H9 (cell line): ENCODE data around the gene COL19A1. TPM values are rescaled to one million over a fixed set of nuclear protein-coding genes. Genes with fewer than 3 reads are reported as not detected.

Source experiments
- DNase-seq: peaks from one replicate; pipeline ENCODE4 v3.0.0-alpha.2; 2017
- H2AFZ ChIP-seq: one replicate; pipeline ENCODE4 v1.6.1; 2013; ENCODE audit warnings: mild to moderate bottlenecking, low read length, control low read depth, moderate library complexity
- H2AK5ac ChIP-seq: 2 replicates; pipeline ENCODE4 v1.6.1; 2013; ENCODE audit warnings: low read length, control low read depth, mixed read lengths; ENCODE audit not compliant: insufficient read length
- H2BK120ac ChIP-seq: one replicate; pipeline ENCODE4 v1.6.1; 2013; ENCODE audit warnings: low read depth, mild to moderate bottlenecking, low read length, control low read depth, inconsistent platforms; ENCODE audit not compliant: poor library complexity, severe bottlenecking
- H2BK12ac ChIP-seq: 2 replicates; pipeline ENCODE4 v1.6.1; 2013; ENCODE audit warnings: low read length, control low read depth, mixed read lengths, low read depth; ENCODE audit not compliant: insufficient read length
- H2BK15ac ChIP-seq: 2 replicates; pipeline ENCODE4 v1.6.1; 2013; ENCODE audit warnings: low read depth, low read length, control low read depth
- H2BK20ac ChIP-seq: one replicate; pipeline ENCODE4 v1.6.1; 2013; ENCODE audit warnings: low read depth, mild to moderate bottlenecking, low read length, control low read depth, inconsistent platforms; ENCODE audit not compliant: poor library complexity, severe bottlenecking
- H2BK5ac ChIP-seq: 2 replicates; pipeline ENCODE4 v1.6.1; 2013; ENCODE audit warnings: low read length, control low read depth, mixed read lengths; ENCODE audit not compliant: insufficient read length
- H3K14ac ChIP-seq: 2 replicates; pipeline ENCODE4 v1.6.1; 2013; ENCODE audit warnings: low read length, control low read depth; ENCODE audit not compliant: insufficient read depth
- H3K18ac ChIP-seq: 2 replicates; pipeline ENCODE4 v1.6.1; 2013; ENCODE audit warnings: low read depth, mild to moderate bottlenecking, mixed read lengths, low read length, control low read depth; ENCODE audit not compliant: insufficient read length
- H3K23ac ChIP-seq: 2 replicates; pipeline ENCODE4 v1.6.1; 2013; ENCODE audit warnings: low read length, control low read depth, mixed read lengths, low read depth; ENCODE audit not compliant: insufficient read length
- H3K23me2 ChIP-seq: 2 replicates; pipeline ENCODE4 v1.6.1; 2013; ENCODE audit warnings: low read depth, mild to moderate bottlenecking, mixed read lengths, low read length, control low read depth; ENCODE audit not compliant: insufficient read length, poor library complexity, severe bottlenecking
- H3K27ac ChIP-seq: 2 replicates; pipeline ENCODE4 v1.5.1; 2013; ENCODE audit warnings: low read length, control low read depth, mixed read lengths, low read depth; ENCODE audit not compliant: insufficient read length
- H3K27me3 ChIP-seq: 2 replicates; pipeline ENCODE4 v1.6.1; 2013; ENCODE audit warnings: low read length, control low read depth, inconsistent platforms; ENCODE audit not compliant: insufficient read depth
- H3K4ac ChIP-seq: 2 replicates; pipeline ENCODE4 v1.6.1; 2013; ENCODE audit warnings: low read depth, mild to moderate bottlenecking, control low read depth, inconsistent platforms, low read length, moderate library complexity
- H3K4me1 ChIP-seq: 2 replicates; pipeline ENCODE4 v1.6.1; 2013; ENCODE audit warnings: low read length, control low read depth, inconsistent platforms; ENCODE audit not compliant: insufficient read depth
- H3K4me2 ChIP-seq: 2 replicates; pipeline ENCODE4 v1.6.1; 2013; ENCODE audit warnings: low read length, control low read depth, mixed read lengths; ENCODE audit not compliant: insufficient read length, insufficient read depth
- H3K56ac ChIP-seq: 2 replicates; pipeline ENCODE4 v1.6.1; 2013; ENCODE audit warnings: low read depth, mild to moderate bottlenecking, mixed read lengths, low read length, control low read depth; ENCODE audit not compliant: insufficient read length
- H3K79me1 ChIP-seq: 2 replicates; pipeline ENCODE4 v1.6.1; 2013; ENCODE audit warnings: low read depth, mild to moderate bottlenecking, moderate library complexity, low read length, control low read depth, inconsistent platforms; ENCODE audit not compliant: insufficient read depth, poor library complexity, severe bottlenecking
- H3K79me2 ChIP-seq: 2 replicates; pipeline ENCODE4 v1.6.1; 2013; ENCODE audit warnings: low read length, control low read depth, inconsistent platforms; ENCODE audit not compliant: insufficient read depth
- H3K9ac ChIP-seq: 2 replicates; pipeline ENCODE4 v1.6.1; 2013; ENCODE audit warnings: low read length, control low read depth, mixed read lengths; ENCODE audit not compliant: insufficient read length; ENCODE audit errors: extremely low read depth
- H3K9me3 ChIP-seq: one replicate; pipeline ENCODE4 v1.6.1; 2013; ENCODE audit warnings: low read depth, low read length, inconsistent platforms; ENCODE audit not compliant: control insufficient read depth
- H3T11ph ChIP-seq: one replicate; pipeline ENCODE4 v1.6.1; 2013; ENCODE audit warnings: mild to moderate bottlenecking, low read length, control low read depth, inconsistent platforms
- H4K20me1 ChIP-seq: one replicate; pipeline ENCODE4 v1.6.1; 2013; ENCODE audit not compliant: control insufficient read depth, insufficient read length, insufficient read depth
- H4K5ac ChIP-seq: 2 replicates; pipeline ENCODE4 v1.6.1; 2013; ENCODE audit warnings: low read depth, mild to moderate bottlenecking, mixed read lengths, low read length, control low read depth; ENCODE audit not compliant: insufficient read length
- H4K8ac ChIP-seq: replicated peaks from 2 replicates; pipeline ENCODE4 v1.6.1; 2013; ENCODE audit warnings: low read length, control low read depth, mixed read lengths, low read depth; ENCODE audit not compliant: insufficient read length
- H4K91ac ChIP-seq: 2 replicates; pipeline ENCODE4 v1.6.1; 2013; ENCODE audit warnings: low read depth, mild to moderate bottlenecking, moderate library complexity, mixed read lengths, low read length, control low read depth; ENCODE audit not compliant: insufficient read length
- H3K27ac Mint-ChIP-seq, 3 experiments: 2 replicates in 2 of 3; 3 replicates in 1 of 3; pipeline ENCODE4 v1.8.0; 2020 to 2021; ENCODE audit warnings: mixed read lengths in 3 of 3, mild to moderate bottlenecking in 1 of 3, moderate library complexity in 1 of 3
- H3K27me3 Mint-ChIP-seq: 2 replicates; pipeline ENCODE4 v1.8.0; 2021; ENCODE audit warnings: low read depth, mild to moderate bottlenecking, moderate library complexity, mixed read lengths
- H3K36me3 Mint-ChIP-seq, 3 experiments: 2 replicates in 2 of 3; 3 replicates in 1 of 3; pipeline ENCODE4 v1.8.0; 2020 to 2021; ENCODE audit warnings: low read depth in 3 of 3, mixed read lengths in 3 of 3; ENCODE audit not compliant: insufficient read depth in 1 of 3
- H3K4me1 Mint-ChIP-seq, 2 experiments: 2 replicates each; pipeline ENCODE4 v1.8.0; 2020; ENCODE audit warnings: mixed read lengths in 2 of 2
- H3K4me3 Mint-ChIP-seq, 2 experiments: 2 replicates in 1 of 2; 3 replicates in 1 of 2; pipeline ENCODE4 v1.8.0; 2020 to 2021; ENCODE audit warnings: mild to moderate bottlenecking in 2 of 2, mixed read lengths in 2 of 2, moderate library complexity in 1 of 2
- H3K9me3 Mint-ChIP-seq, 2 experiments: 2 replicates in 1 of 2; 3 replicates in 1 of 2; pipeline ENCODE4 v1.8.0; 2020; ENCODE audit warnings: mild to moderate bottlenecking in 2 of 2, mixed read lengths in 2 of 2, moderate library complexity in 1 of 2
- CTCF ChIP-seq: fragments of 200-600 bp; sonication (generic); conservative IDR thresholded peaks from 3 replicates; pipeline ENCODE4 v1.8.0; 2021; ENCODE audit warnings: antibody characterized with exemption, mild to moderate bottlenecking
- WGBS: extraction: QIAGEN DNeasy Blood & Tissue Kit; methylation state at CpG from one replicate; pipeline ENCODE4 v1.1.7; 2013; ENCODE audit warnings: missing lambda C conversion rate, low lambda C conversion rate, mixed read lengths; ENCODE audit not compliant: insufficient read length; ENCODE audit errors: extremely low coverage; 5-methylcytosine and 5-hydroxymethylcytosine counted together
- total RNA-seq: library from RNA; stranded (reverse); gene quantifications from 2 replicates; pipeline ENCODE4 v1.2.1, GENCODE V29; 2021

COL19A1 gene
- total RNA-seq, 1 experiment from 2014 or later: not detected

- H3K36me3 Mint-ChIP-seq: no peaks in the 10 kb centered on the region
- Histone ChIP-seq H3K4me2 (no peak overlapping the region), H3K4ac (no peak overlapping the region), H4K91ac (no peak overlapping the region), H4K8ac (no peak overlapping the region), H2BK15ac (no peak overlapping the region), H3K56ac (no peak overlapping the region), H2BK20ac (no peak overlapping the region), H4K20me1 (no peaks in the 10 kb centered on the region), H2AK5ac (no peak overlapping the region), H2BK120ac (no peak overlapping the region), H3K27me3 (no peaks in the 10 kb centered on the region), H3K27ac (no peak overlapping the region), H3K79me2 (no peaks in the 10 kb centered on the region), H2AFZ (no peak overlapping the region), H3K4me1 (peaks cover 6% of the 10 kb centered on the region; the same call in 1 of the 2 replicates), H2BK12ac (no peak overlapping the region), H3K23me2 (no peaks in the 10 kb centered on the region), H3T11ph (no peak overlapping the region), H2BK5ac (no peak overlapping the region), H3K9me3 (no peaks in the 10 kb centered on the region), H3K14ac (no peak overlapping the region), H3K9ac (no peak overlapping the region), H3K23ac (no peak overlapping the region), H4K5ac (no peak overlapping the region), H3K18ac (no peak overlapping the region), H3K79me1 (no peaks in the 10 kb centered on the region)
- no peaks in the 10 kb centered on the region for H3K9me3 Mint-ChIP-seq
- peaks cover 26 to 30% of the 10 kb centered on the region in 2 experiments for H3K4me1 Mint-ChIP-seq
- no peak for DNase-seq
- H3K27me3 Mint-ChIP-seq: no peaks in the 10 kb centered on the region
- no peak overlapping the region for H3K27ac Mint-ChIP-seq
- H3K4me3 Mint-ChIP-seq: no peak overlapping the region
- TF ChIP-seq CTCF: no peak
- no CpG with 5 or more reads among the region's 2 CpGs for WGBS
Measured at GRCh38 chr6:69818223-69818930, 48.0 kb upstream of the COL19A1 start.
